Mesenteric fat pad (tissue), 1 donor: ENCODE measurements around the gene INF2. TPM values are rescaled to one million over a fixed set of nuclear protein-coding genes. Genes with fewer than 3 reads are reported as not detected.
"Not testable (repeated sequence)": the region's sequence is repeated elsewhere in the genome, so short reads cannot be mapped to it uniquely, and the experiment has no call there.

Source experiments
- DNase-seq: peaks from one replicate; pipeline ENCODE4 v3.0.0-alpha.2; 2020; ENCODE audit warnings: low spot score
- total RNA-seq: library from RNA; stranded (reverse); fragmentation: NEBNext Ultra II Directional; extraction: Animal tissue kit (Norgen Biotek cat#: 25700); gene quantifications from one replicate; pipeline ENCODE4 v1.2.1, GENCODE V29; 2021
- donor health status: DM: yes; HTN: yes; CAD: no.

Gene INF2
- total RNA-seq, 1 donor from 2014 or later, result 160 TPM

DNA sequence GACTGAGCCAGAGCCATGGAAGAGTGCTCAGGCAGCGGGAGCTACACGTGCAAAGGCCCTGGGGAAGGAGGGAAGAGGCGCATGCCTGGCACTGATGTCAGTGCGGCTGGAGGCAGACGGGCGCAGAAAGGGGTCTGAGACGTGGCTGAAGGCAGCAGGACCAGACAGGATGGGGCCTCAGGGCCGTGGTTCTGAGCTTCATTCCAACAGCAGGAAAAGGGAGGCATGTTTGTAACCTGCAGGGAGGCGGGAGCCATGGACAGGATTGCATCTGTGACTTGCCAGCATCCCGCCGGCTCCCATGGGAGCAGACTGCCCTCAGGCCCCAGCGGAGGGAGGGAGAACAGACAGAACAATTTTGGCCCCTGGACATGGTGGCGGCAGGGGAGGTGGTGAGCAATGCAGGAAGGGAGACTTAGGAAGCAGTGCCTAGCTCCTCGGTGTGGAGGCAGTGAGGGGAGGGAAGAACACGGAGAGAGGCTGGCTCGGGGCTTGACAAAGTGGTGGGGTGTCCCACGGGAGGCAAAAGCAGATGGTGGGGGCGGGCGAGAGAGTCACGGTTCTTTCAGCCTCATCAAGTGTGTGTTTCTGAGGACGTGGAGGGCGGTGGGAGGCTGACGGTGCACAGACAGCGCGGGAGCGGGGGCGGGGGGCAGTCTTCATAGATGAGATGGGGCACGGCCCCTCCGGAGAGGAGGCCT lies 33.3 kb upstream of the INF2 start:
- no peak for DNase-seq

DNA sequence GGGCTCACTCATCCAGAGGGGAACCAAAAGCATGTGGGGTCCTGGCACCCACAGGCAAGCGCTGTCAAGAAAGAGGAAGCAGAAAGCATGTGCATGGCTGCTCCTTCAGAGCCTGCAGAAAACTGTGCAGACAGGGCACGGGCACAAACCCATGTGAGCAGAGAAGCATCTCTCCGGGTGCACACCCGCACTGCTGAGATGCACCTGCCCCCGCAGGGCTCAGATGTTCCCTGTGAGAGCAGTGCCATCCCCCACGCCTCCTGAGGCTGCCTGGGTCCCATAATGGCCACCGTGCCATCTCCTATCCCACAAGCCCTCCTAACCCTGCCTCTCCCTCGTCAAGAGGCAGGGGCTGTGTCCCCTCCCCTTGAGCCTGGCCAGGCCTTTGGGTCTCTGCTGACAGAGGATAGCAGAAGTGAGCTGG lies 32.3 kb upstream of the INF2 start:
- DNase-seq, result no peak

DNA sequence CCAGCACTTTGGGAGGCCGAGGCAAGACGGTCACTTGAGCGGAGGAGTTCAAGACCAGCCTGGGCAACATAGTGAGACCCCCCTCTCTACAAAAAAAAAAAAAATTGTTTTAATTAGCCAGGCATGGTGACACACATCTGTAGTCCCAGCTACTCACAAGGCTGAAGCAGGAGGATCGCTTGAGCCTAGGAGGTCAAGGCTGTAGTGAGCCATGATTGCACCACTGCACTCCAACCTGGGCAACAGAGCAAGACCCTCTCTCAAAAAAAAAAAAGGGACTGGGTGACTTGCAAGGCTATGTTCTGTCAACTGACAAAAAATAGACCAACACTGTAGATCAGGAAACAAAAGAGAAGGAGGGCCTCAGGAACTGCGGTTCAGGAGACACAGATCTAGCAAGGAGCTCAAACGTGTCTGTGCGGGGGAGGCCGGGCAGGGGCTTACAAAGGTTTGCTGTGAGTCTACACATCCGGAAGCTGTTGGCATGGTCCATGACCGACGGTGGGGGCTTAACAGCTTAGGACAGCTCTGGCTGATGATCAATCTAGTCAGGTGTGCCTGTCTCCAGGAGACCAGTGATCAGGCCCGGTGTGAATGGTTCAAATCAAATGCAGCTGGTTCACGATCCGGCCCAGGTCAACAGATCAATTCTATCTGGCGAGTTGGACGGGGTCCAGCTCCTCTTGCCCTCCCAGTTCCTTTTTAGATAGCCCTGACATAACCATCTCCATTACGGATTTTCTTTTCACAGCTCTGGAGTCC lies 31.7 kb upstream of the INF2 start:
- no peak for DNase-seq

DNA sequence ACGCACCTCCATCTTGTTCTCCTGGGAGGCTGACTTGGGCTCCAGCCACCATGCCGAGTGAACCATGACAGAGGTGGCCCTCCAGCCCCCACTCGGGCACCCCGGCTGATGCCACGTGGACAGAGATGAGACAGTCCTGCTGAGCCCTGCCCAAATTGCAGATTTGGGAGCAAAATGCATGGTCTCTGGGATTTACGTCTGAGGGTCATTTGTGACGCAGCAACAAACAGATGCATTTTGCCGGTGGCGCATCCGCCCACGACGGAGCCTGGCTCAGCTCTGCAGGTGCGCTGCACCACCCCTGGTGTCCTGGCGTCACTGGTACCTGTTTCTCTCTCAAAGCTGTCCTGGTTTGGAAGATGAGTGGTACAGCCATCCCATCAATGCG lies 31.1 kb upstream of the INF2 start:
- no peak for DNase-seq

DNA sequence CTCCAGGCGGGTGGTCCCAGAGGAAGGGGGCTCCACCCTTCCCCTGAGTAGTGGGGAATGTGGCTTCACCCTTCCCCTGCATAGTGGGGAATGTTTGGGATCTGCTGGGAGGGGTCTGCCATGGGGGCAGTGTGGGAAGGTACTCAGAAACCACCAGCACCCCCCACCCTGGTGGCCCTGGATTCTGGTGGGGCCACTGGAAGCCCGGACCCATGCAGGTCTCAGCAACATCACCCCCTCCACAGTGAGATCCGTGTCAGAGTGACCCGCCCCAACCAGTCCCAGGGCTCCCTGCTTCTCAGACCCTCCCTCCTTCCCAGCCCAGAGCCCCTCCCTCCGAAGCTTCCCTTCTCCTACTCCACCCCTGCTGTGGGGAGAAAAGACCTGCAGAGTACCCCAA lies 30.3 kb upstream of the INF2 start:
- no peak for DNase-seq

DNA sequence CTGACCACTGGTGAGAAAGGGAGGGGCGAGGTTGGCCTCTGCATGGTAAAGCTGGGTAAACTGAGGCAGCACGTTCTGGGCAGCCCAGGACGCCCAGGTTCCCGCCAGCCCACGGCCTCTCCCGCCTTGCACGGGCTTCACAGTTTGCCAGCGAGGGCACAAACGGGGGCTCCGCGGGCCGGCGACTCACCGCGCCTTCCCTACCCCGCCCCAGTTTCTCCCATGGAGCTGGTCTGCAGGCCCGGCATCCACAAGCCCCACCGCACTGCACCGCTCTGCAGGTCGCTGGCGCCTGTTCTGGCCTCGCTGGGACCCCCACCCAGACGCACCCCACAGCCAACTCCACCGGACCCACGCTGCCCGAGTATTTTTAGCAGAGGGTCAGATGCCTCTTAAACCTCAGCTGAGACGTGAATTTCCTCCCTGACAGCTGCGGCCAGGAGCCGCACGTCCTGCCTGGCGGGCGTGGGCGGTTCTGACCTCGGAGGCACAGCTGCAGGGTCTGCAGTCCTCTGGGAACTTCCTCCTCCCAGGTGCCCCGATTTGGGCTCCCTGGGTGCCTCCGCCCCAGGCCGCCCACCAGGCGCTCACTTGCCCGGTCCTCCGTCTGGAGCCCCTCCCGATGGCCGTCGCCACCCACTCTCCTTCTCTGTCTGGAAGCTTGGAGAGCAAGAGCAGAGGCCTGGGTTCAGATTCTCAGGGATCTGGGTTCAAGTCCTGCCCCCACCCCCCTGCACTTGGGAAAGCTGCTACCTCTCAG lies 29.5 kb upstream of the INF2 start:
- DNase-seq, result no peak

DNA sequence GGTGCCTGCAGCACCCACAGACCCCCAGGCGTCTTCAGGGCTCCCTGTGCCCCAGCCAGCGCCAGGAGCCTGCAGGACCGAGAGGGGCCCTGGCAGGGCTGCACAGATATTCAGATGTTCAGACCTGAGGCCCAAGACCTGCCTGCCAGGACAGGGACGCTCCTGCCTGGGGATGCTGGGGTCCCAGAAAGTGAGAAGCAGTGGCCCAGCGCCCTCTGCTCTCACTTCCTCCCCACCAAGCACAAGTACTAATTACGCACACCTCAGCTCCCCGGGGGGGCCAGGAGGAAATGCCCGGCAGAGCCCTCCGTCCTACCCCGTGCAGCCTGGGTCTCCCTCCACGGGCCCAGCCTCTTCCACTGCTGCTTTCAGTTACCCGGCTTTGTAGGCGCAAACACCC lies 28.8 kb upstream of the INF2 start:
- no peak for DNase-seq

DNA sequence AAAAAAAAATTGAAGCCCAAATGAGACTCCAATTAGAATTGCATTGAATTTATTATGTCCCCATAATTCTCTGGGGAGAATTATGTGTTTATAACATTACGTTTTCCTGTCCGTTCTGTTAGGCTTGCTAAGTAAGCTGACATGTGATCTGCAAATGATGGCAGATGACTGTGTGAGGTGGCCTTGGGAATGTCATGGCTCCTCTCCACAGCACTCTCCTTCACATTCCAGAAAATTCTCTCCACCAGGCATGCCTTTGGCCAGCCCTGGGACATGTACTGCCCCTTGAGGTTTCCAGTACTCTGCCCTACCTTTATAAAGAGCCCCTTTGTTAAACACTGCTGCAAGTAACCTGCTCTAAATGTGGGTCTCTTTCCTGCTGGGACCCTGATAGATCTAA lies 28.3 kb upstream of the INF2 start:
- DNase-seq, result no peak

DNA sequence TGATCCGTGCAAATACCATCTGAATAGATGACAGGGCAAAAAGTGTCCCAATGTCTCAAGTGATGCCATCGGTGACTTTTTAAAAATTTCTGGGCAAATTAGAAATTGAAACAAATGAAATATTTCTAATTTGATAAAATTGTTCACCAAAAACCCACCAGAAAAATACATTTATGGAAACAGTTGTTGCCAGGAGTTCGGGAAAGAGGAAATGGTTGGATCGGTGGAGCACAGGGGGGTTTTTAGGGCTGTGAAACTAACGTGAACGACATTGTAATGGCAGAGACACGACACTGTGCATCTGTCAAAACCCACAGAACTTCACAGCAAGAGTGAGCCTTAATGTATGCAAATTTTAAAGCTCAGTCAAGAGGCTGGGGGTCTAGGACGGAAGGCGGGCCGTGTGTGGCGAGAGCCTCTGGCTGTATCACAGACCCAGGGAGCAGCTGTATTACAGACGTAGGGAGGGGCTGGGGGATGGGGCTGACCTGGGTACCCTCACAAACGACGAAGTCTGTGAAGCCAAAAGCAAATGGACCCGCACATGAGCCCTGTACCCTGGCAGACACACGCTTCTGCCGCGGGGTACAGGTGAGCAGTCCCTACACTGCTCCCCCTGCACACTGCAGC lies 27.8 kb upstream of the INF2 start:
- DNase-seq, result not testable (repeated sequence)

DNA sequence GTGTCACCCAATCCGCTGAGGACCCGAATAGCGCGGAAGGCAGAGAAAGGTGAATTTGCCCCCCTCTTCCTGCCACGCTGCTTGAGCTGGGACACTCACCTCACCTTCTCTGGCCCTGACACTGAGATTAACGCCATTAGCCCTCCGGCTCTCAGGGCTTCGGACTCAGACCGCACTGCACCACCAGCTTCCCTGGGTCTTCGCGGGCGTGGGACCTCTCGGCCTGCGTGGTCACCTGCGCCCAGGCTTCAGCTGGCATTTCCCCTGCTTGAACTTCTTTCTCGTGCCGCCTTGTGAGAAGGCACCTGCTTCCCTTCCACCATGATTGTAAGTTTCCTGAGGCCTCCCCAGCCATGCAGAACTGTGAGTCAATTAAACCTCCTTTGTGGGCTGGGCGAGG lies 26.9 kb upstream of the INF2 start:
- not testable (repeated sequence) for DNase-seq

DNA sequence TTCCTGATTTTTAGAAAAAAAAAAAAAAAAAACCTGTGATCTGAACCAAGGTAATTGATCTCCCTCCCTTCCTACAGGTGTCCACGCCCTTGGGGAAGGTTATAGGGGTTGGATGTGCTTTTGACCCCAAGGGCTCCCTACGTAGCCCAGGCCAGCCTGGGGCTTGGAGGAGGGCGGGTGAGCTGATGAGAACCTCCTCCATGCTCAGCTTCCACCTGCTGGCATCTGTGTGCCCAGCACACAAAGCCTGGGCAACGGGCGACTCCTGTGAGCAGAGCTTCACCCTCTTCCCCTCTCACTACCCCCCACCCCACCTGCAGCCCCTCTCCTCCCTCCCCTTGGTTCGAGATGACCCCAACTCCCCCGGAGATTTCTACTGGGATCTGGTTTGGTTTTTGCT lies 25.3 kb upstream of the INF2 start:
- no peak for DNase-seq

DNA sequence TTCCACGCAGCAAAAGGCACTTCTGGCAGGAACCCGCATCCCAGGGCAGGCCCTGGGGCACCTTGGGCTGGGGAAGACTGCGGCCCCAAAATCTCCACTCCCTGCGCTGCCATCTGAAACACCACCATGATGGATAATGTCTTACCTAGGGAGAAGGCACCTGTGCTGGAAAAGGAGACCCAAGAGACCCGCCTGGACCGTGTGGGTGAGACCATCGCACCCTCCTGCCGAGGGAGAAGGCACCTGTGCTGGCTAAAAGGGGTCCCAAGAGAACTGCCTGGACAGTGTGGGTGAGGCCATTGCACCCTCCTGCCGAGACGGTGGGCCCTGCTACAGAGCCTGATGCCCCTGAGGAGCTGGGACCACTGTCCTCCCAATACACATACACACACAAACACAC lies 24.8 kb upstream of the INF2 start:
- no peak for DNase-seq

DNA sequence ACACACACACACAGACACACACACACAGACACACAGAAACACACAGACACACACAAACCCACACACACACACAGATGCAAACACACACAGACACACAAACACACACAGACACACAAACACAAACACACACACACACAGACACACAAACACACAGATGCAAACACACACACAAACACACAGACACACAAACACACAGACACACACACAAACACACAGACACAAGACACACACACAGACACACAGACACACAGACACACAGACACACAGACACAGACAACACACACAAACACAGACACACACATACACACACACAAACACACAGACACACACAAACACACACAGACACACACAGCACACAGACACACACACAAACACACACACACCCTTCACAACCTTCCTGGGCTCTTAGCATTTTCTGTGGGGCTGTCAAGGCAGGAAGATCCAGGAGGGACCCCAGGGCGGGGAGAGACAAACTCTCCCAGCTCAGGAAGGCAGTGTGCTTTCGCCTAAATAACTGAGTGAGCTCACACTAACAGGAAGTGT lies 24.2 kb upstream of the INF2 start:
- DNase-seq, result no peak

DNA sequence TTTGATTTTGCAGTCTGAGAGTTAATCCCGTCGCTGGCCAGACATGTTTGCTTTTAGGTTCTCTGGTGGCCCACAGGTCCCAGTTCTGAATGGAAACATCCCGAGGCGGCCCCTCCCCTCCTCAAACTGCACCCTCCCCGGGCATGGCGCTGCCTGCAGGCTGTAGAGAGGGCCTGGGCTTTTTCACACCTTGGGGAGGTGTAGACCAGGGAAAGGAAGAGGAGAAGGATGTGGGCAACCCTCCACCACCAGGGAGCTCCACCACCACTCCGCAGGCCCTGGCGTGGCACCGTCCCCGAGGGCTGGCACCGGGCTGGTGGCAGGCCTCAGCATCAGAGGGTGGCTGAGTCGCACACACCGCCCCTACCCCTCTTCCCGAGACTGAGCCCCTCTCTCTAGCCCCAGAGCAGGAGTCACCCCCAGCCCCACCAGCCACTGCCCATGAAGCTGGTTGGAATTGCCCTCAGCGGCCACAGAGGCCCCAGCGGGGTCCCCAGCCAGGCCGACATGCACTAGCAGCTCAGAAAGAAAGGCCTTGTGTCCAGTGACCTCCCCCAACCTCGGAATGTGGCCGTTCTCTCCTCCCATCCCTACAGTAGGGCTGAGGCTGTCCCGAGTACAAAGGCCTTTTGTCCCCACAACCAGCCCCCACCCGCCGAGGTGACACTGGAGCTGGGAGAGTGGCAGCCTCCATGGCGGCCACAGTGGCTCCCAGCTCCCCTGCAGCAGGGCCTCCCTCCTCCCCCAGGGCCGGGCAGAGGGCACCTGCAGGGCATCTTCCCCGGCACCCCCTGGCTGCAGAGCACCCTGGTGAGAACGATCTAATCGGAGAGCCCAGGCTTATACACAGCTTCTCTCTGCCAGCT lies 23.5 kb upstream of the INF2 start:
- DNase-seq, result no peak

DNA sequence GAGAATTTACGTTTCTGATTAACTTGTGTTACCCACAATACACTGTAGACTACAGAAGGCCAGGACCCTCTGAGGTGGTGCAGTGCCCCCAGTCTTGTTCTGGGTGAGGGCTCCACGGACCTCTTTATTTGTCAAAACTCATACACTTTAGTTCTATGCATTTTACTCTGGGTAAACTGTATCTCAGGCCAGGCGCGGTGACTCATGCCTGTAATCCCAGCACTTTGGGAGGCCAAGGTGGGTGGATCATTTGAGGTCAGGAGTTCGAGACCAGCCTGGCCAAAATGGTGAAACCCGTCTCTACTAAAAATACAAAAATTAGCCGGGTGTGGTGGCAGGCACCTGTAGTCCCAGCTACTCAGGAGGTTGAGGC lies 22.9 kb upstream of the INF2 start:
- not testable (repeated sequence) for DNase-seq

DNA sequence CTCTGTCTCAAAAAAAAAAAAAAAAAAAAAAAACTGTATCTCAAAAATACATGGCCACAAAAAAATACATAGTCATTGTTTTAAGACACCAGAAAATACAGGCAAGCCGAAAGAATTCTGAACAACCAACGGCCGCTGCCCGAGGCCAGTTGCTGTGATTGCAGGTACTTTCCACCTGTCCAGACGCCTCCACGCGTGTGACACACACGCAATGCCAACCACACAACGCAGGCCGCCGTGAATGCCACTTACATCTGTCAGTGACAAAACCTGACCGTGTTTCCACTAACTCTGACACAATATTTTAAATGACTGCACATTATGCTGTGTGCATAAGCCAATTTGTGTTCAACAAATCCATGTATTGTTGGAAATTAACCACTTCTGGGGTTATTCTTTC lies 22.4 kb upstream of the INF2 start:
- no peak for DNase-seq

DNA sequence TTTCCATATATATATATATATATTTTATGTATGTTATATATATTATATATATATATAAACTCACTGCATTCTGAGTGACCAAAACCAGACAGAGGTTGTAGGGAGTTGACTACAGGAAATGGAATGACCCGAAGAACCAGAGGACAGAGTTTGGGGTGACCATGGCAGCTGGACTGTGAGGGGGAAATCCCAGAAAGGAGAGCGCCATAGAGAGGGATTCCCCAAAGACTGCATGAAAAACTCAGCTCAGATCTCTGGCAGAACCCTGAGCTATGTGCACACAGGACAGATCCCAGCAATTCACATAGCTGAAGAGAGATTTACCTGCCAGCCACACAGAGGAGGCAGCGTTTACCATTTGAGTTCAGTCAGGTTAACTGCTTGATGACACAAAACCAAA lies 19.7 kb upstream of the INF2 start:
- no peak for DNase-seq

DNA sequence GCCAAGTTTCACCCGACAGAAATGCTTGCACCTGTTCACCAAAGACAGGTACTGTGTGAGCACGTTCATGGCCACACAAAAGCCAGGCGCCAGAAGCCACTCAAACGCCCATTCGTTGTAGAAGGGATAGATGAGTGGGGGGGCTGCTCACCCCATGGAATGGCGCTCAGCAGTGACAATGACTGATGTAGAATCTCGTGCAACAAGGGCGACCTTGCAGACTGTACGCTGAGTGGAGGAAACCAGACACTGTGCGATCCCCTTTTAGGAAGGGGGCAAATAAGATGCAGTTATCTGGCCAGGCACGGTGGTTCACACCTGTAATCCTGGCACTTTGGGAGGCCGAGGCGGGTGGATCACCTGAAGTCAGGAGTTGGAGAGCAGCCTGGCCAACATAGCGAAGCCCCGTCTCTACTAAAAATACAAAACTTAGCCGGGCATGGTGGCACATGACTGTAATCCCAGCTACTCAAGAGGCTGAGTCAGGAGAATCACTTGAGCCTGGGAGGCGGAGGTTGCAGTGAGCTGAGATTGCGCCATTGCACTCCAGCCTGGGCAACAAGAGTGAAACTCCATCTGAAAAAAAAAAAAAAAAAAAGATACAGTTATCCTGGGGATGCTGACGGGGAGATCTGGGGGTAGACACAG lies 18.0 kb upstream of the INF2 start:
- not testable (repeated sequence) for DNase-seq

DNA sequence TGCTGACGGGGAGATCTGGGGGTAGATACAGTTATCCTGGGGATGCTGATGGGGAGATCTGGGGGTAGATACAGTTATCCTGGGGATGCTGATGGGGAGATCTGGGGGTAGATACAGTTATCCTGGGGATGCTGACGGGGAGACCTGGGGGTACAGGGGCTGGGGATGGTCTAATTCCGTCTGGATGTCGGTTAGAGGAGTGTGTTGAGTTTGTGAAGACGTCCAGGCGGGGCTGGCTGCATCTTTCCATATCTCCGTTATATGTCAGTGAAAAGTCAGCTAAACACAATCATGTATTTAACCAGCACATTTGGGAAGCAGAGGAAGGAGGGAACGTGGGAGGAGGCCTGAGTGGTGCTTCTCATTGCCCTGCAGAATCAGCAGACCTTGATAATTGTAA lies 17.3 kb upstream of the INF2 start:
- not testable (repeated sequence) for DNase-seq

DNA sequence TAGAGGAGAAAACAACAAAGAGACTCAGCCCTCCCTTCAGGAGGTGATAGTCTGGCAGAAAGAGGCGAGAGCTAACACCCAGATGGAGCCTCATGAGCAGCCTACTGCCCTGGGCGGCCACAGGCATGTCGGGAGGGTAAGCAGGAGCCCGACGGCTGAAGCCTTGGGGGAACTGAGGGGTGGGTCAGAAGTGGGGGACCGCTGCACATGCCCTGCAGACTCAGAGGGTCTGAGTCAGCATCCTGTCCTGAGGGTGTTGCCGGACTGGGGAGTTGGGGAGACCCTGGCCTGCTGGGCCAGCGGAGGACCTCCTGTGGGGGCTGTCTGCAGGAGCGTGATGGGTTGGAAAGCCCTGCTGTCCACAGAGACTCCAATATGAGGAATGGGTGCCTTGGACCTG lies 15.9 kb upstream of the INF2 start:
- DNase-seq, result no peak
